Neutrophil (primary cell): Measurements from ENCODE around the gene MRTFB.

Source experiments
- H3K27ac ChIP-seq: fragments of 200-600 bp; sonication (generic); 2 replicates; pipeline ENCODE4 v1.5.1; 2016; ENCODE audit warnings: mild to moderate bottlenecking, moderate library complexity
- H3K27me3 ChIP-seq: fragments of 200-600 bp; sonication (generic); 2 replicates; pipeline ENCODE4 v1.6.0; 2016; ENCODE audit warnings: mild to moderate bottlenecking
- H3K36me3 ChIP-seq: fragments of 200-600 bp; sonication (generic); 2 replicates; pipeline ENCODE4 v1.5.1; 2017
- H3K4me1 ChIP-seq, 2 experiments: fragments of 200-600 bp in 1 of 2; sonication (generic) in 1 of 2; 1 replicate in 1 of 2; 2 replicates in 1 of 2; pipeline versions ENCODE4 v1.5.1 to v1.6.1; 2013 to 2016; ENCODE audit warnings: low read depth in 1 of 2, low read length in 1 of 2, mild to moderate bottlenecking in 1 of 2, moderate library complexity in 1 of 2; ENCODE audit not compliant: control insufficient read depth in 1 of 2, insufficient read depth in 1 of 2
- H3K4me3 ChIP-seq, 2 experiments: fragments of 200-600 bp in 1 of 2; sonication (generic) in 1 of 2; 1 replicate in 1 of 2; 2 replicates in 1 of 2; pipeline ENCODE4 v1.5.1; 2013 to 2016; ENCODE audit warnings: low read depth in 1 of 2, low read length in 1 of 2, mild to moderate bottlenecking in 1 of 2, moderate library complexity in 1 of 2
- H3K9me3 ChIP-seq: fragments of 200-600 bp; sonication (generic); 2 replicates; pipeline ENCODE4 v1.5.1; 2016
- TF ChIP-seq, protein P1 (sequence below): fragments of 200-600 bp; sonication (generic); IDR thresholded peaks from 2 replicates; pipeline ENCODE4 v1.5.1; 2016; ENCODE audit warnings: antibody characterized with exemption

The MRTFB gene

DNA sequence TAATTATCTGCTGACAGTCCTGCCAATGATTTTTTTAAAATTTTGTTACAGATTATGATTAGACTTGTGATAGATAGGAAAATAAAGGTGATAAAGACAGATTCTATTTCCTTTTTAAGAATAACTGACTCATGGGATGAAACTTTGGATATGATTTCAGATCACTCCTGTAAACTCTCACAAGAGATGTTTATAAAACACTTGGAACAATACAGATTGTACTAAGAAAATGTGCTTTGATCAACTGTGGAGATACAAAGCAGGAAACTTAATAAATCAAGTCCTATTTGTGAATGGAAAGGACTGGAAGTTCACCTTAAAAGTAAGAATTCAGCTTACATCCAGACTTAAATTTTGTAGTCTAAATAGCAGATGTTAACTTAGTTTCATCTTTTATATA, 21.4 kb downstream of the MRTFB start:
- H3K27ac ChIP-seq, result no peak overlapping the region
- no peaks in the 10 kb centered on the region for H3K36me3 ChIP-seq
- no peaks in the 10 kb centered on the region for H3K9me3 ChIP-seq
- no peaks in the 10 kb centered on the region for H3K27me3 ChIP-seq
- H3K4me3 ChIP-seq, result no peak overlapping the region
- TF ChIP-seq, protein P1, sequence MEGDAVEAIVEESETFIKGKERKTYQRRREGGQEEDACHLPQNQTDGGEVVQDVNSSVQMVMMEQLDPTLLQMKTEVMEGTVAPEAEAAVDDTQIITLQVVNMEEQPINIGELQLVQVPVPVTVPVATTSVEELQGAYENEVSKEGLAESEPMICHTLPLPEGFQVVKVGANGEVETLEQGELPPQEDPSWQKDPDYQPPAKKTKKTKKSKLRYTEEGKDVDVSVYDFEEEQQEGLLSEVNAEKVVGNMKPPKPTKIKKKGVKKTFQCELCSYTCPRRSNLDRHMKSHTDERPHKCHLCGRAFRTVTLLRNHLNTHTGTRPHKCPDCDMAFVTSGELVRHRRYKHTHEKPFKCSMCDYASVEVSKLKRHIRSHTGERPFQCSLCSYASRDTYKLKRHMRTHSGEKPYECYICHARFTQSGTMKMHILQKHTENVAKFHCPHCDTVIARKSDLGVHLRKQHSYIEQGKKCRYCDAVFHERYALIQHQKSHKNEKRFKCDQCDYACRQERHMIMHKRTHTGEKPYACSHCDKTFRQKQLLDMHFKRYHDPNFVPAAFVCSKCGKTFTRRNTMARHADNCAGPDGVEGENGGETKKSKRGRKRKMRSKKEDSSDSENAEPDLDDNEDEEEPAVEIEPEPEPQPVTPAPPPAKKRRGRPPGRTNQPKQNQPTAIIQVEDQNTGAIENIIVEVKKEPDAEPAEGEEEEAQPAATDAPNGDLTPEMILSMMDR, result no peak
- peaks cover 9 to 12% of the 10 kb centered on the region in 2 experiments for H3K4me1 ChIP-seq

DNA sequence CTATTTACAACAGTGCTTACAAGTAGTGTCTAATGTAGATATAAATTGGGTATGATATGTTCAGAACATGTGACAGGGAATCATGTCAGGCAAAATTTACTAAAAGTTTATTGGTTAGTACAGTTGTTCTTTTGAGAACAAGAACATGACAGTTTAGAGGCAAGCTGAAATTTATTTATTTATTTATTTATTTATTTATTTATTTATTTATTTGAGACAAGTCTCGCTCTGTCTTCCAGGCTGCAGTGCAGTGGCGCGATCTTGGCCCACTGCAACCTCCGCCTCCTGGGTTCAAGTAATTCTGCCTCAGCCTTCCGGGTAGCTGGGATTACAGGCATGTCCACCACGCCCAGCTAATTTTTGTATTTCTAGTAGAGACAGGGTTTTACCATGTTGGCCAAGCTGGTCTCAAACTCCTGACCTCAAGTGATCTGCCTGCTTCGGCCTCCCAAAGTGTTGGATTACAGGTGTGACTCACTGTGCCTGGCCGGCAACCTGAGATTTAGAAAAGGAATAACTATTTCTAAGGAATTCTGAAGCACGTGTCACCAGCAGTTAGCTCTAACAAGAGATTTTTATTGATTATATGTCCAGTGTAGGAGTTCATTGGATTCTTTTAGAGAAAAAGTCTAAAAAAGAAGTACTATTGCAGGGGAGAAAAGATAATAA, 24.9 kb downstream of the MRTFB start:
- no peaks in the 10 kb centered on the region for H3K27me3 ChIP-seq
- no peak overlapping the region for H3K4me3 ChIP-seq
- no peaks in the 10 kb centered on the region for H3K9me3 ChIP-seq
- H3K4me1 ChIP-seq, result no peaks in the 10 kb centered on the region
- H3K36me3 ChIP-seq, result no peaks in the 10 kb centered on the region
- no peak overlapping the region for H3K27ac ChIP-seq
- TF ChIP-seq, protein P1, result no peak

DNA sequence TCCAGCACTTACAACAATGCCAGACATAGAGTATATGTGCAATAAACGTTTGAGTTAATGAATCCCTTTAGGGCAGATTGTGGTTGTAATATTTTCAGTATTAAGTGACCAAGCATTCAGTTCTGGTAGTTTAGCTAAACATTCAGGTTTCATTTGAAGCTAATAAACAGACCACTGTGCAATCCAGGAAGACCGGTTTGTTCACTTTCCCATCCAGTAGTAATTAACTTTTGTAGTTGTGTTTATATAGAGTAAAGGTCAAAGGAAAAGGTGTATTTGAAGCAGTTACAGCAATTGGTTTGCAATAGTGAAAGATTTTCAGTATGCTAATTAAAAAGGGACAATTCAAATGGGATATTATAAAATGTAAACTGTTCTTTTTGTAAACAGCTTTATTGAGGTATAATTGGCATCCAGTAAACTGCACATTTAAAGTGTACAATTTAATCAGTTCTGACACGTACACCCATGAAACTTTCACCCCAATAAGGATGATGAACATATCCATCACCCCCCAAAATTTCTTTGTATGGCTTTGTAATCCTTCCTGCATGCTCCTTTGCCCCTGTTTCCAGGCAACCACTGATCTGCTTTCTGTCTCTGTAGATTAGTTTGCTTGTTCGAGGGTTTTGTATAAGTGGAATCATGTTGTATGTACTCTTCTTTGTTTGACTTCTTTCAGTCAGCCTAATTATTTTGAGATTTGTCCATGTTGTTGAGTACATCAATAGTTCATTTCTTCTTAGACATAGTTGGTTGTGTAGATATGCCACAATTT, 26.3 kb downstream of the MRTFB start:
- Histone ChIP-seq H3K4me1 (no peaks in the 10 kb centered on the region), H3K9me3 (no peaks in the 10 kb centered on the region), H3K27me3 (no peaks in the 10 kb centered on the region), H3K36me3 (no peaks in the 10 kb centered on the region), H3K27ac (no peak overlapping the region), H3K4me3 (no peak overlapping the region)
- TF ChIP-seq, protein P1, result no peak

DNA sequence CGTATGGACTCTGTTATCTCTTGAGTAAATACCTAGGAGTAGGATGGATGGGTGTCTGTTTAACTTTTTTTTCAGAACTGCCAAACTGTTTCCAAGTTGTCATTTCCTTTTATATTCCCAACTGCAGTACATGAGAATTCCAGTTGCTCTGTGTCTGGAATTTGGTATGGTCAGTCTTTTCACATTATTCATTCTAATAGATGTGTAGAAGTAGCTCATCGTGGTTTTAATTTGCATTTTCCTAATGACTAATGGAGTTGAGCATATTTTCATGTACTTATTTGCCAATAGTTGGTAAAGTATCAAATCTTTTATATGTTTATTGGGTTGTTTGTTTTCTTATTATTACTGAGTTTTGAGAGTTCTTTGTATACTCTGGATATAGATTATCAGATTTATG, 27.0 kb downstream of the MRTFB start:
- H3K9me3 ChIP-seq, result no peaks in the 10 kb centered on the region
- H3K4me1 ChIP-seq, result no peaks in the 10 kb centered on the region
- H3K27ac ChIP-seq, result no peak overlapping the region
- H3K4me3 ChIP-seq, result no peak overlapping the region
- H3K27me3 ChIP-seq, result no peaks in the 10 kb centered on the region
- TF ChIP-seq, protein P1, result no peak
- no peaks in the 10 kb centered on the region for H3K36me3 ChIP-seq

DNA sequence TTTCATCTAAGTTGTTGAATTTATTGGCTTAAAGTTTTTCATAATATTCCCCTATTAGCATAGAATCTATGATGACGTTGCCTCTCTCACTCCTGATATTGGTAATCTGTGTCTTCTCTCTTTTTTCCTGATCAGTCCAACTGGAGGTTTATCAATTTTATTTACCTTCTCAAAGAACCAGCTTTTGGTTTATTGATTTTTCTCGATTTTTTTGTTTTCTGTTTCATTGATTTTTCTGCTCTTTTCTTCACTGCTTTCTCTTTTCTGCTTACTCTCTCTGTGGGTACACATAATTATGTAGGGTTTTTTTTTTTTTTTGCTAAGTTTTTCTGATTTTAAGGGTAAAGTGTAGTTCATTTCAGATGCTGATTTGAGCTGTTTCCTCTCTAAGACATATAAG, 29.7 kb downstream of the MRTFB start:
- H3K27me3 ChIP-seq, result no peaks in the 10 kb centered on the region
- H3K27ac ChIP-seq, result no peak overlapping the region
- no peaks in the 10 kb centered on the region for H3K36me3 ChIP-seq
- H3K4me1 ChIP-seq, result no peaks in the 10 kb centered on the region
- no peak overlapping the region for H3K4me3 ChIP-seq
- H3K9me3 ChIP-seq, result no peaks in the 10 kb centered on the region
- TF ChIP-seq, protein P1, result no peak
